HG03139 (cell line): ENCODE data around the gene COL4A1.

Experiments
- ATAC-seq: cut with Tn5 transposase; IDR thresholded peaks from one replicate; pipeline ENCODE4 v1.9.1; 2021; ENCODE audit not compliant: unreplicated experiment

COL4A1 gene

DNA sequence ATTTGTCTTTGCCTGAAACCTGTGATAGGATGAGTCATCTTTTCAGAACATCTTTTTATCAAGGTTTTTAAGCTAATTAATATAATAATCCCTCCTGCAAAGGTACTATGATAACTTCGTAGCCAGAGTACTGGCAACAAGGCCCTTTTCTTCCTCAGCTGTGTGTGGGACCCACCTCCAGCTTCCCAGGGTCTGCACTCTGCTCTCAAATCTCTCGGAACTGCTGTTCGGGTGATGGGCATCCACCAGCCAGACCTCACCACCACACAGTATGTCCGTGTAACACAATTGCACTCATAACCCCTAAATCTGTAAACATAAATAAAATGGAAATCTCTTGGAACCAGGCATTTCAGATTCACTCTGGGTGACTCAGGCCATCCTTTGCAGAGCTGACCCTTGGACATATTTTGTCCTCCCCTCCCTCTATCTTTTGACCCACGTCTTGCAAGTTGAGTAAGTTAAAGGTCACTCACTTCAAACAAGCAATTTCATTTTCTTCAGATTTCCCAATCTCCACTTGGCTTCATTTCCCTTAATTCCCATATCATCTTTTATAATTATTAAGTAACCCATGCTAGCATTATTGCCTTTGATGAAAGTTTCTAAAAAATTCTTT lies 29.5 kb downstream of the COL4A1 start:
- ATAC-seq, result no peak

DNA sequence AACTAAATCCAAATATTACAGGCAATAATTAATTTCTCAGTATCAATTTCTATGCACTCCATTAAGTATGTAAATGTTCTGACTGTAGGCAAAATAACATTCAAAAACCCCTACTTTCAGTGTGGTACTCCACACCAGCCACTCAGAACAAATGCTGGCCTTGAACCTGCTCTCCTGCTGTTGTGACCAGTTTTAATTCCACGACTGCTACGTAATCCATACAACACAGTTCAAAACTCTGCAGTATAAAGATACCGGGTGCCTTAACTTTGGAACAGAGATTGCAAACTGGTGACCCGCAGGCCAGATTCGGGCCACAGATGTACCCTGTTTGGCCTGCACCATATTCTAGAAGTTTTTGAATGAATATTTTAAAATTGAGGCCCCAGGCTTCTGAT lies 30.4 kb downstream of the COL4A1 start:
- no peak for ATAC-seq

DNA sequence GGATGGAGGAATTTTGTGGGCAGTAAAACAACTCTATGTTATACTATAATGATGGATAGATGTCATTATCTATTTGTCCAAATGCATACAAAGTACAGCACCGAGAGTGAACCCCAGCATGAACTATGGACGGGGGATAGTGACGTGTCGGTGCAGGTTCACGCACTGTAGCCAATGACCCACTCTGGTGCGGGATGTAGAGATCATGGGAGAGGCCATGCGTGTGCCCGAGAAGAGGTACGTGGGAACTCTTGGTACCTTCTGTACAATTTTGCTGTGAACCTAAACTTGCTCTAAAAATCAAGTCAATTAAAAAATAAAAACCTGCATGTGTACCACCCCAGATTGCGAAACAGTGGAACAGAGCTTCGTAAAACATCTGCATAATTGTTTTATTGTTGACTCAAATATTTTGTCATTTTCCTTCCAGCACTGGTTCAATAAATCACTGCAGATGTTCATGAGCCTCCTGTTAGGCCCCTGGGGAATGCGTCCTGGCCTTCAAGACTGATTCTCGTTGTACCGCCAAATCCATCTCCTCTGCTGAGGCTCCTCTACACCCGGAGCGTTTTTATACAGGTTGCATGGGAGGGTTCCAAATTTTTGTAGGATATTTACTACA lies 30.9 kb downstream of the COL4A1 start:
- no peak for ATAC-seq

DNA sequence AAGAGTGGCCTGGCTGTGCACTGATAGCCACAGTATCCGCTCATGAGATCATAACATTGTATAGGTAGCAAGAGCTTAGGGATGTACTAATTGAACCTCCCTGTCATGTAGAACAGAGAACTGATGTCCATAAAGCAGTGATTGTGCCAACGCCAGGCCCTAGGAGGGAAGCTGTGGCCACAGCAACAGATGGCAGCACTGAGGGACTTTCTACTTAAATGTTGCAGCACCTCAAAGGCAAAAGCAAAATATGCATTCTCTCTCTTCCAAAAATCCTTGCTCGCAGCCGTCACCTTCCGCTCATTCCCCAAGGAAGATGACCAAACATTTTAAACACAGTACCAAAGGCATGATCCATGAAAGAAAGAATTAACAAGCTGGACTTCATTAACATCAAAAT lies 32.3 kb downstream of the COL4A1 start:
- ATAC-seq, result no peak

DNA sequence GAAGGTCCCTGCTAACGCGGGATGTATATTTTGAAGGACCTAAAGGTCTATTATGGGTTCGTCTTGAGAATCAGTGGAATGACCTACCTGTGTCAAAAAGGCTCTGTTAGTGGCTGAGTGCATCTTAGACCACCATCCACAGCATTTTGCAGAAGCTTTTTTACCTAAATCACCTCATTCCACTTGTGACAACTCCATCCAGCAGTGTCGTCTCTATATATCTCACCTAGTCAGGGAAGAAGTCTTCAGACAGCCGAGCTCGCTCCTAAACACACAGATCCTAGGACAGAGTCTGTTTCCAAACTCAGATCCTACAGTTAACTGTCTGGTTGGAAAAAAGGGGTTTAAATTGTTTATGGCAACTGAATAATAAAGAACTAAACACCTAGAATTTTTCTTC lies 33.7 kb downstream of the COL4A1 start:
- no peak for ATAC-seq

DNA sequence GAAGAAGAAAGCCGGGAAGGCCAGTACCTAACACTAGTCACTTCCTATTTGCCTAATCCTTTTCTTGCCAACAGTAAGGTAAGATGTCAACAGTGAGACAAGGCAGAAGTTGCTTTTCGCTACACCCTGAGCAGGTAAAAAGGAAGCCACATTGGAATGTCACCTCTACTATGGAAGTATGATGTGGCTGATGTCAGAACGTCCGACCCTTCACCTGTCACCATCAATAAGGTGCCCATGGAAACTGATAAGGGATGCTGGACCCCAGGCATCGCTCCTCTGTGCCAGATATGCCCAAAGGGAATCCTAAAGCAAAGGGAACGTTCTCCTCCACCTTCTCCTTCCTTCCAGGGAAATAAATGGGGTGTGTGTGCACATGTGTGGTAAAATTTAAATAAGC lies 34.3 kb downstream of the COL4A1 start:
- ATAC-seq, result no peak

DNA sequence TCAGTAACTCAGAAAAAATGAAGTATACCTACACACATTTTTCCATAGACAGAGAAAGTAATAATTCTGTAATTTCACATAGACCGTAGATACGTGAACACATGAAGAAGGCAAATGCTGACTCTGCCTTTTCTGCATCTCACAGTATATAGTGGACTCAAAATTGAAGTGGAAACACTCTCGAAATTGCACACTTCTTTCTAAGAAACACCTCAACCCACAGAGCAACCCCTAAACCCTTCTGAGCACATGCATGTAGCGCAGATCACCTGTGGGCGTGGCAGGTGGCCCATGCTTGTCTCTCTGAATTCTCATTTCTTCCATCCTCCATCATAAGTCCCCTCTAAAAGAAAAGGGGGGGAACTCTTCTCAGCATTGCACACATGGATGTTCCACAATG lies 34.7 kb downstream of the COL4A1 start:
- no peak for ATAC-seq

DNA sequence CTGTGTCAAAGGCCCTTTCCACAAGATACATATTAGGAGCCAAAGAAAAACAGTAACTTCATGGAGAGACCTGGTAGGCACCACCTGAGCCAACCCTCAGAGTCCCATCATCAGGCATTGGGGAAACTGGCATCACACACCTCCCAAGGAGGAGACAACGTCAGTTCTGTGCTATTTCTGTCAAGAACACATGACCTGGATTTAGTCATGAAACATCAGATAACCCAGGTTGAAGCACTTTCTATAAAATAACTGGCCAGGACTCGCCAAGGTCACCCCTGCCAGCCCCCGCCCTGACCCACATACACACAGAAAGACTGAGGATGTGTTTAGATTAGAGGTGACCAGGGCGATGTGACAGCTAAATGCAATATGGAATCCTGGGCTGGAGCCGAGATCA lies 35.6 kb downstream of the COL4A1 start:
- no peak for ATAC-seq

DNA sequence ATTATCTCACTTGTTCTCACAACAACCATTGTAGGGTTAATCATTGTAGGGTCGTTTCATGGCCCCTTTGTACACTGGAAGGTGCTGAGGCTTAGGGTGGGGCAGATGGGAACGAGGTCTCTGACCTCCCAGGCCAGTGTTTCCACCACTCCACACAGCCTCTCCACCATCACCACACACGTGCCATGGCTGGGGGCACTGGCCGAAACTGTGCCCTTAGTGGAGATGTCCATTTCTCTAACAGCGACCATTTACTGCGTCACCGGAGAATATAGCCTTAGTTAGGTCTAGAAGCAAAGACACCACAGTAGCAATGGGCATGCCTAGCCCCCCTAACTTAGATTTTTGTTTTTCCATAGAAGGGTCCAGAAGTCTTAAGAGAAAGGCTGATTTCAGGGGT lies 36.5 kb downstream of the COL4A1 start:
- ATAC-seq, result no peak

DNA sequence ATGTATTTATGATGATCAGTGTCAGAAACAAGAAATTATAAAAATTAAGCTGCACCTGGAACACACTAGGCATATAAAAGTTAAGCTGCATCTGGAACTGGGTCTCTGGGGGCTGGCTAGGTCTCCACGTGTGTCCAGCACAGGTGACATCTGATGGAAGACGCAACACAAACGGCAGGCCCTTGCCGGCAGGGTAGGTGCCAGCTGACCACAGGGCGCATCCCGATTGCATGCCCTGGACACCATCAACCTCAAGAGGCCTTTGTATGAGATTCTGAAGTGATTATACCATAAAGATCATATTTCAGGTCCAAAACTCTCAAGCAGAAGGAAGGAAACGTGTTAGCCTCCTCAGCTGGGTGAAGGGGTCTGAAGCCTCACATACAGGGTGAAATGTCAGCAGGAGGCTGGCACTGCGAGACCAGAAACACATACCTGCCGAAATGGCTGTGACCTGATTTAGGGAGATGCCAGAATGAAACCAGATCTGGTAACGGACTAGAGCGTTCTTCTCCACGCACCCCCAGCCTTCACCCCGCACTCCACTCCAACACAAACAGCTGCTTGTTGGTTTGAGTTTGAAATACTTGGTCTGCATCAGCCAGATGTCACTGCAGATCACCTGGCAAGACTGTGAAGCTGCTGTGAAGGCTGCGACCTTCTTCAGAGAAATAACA lies 37.3 kb downstream of the COL4A1 start:
- no peak for ATAC-seq

DNA sequence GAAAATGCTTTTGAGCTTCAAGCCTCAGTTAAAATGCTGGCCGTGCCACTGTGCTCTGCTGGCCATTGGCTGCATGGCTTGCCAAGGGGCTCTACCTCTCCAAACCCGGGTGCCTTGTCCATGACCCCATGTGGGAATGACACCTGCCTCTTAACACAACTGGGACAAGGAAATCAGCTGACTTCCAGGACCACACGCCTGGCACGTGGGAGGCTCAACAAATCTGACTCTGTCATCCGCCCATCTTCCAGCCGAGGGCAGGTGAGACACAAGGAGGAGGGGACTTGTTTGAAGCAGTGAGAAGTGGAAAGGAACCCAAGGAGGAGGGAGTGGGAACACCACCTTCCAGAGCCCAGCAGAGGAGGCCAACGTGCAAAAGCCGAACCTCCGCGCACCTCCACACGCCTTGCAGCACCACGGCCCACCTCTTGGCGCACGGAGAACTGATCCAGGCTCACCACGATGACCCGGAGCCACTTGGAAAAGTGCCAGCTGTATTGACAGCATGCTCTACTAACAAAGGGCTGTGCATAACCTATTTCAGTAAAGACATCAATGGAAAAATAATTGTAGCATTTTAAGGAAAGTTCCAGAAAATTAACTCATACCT lies 38.3 kb downstream of the COL4A1 start:
- no peak for ATAC-seq

DNA sequence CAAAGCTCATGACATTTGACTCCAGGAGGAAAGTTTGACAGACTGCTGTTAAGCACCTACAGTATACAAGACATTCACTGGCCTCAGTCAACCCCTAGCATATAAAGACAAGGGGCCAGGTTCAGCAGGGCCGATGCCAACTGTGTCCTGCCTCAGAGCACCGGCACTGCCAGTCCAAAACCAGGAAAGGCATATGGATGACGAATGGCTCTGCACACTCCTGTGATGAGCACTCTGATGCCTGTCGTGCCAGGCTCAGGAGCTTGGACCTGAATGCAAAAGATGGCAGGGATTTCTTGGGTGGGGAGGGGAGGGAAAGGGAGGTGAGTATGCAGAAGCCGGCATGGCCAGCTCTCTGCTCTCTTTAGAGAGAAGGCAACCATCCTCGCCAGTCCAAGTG lies 38.9 kb downstream of the COL4A1 start:
- ATAC-seq, result no peak

DNA sequence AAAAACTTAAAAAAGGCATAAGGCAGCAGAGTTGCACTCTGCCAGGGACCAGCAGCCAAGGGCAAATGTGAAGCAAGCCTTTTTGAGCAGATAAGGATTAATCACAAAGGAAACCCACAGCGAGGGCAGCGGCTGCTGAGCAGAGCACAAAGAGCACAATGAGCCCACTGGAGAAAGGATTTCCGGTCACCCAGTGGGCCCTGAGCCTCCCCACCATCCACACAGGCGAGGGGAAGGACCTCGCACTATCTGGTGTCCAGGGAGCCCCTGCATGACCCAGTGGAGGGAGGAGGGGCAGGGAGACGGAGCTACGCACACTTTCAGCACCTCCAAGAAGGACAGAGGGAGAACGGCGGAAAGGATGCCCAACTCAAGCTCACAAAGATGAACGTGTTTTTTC lies 40.0 kb downstream of the COL4A1 start:
- ATAC-seq, result no peak

DNA sequence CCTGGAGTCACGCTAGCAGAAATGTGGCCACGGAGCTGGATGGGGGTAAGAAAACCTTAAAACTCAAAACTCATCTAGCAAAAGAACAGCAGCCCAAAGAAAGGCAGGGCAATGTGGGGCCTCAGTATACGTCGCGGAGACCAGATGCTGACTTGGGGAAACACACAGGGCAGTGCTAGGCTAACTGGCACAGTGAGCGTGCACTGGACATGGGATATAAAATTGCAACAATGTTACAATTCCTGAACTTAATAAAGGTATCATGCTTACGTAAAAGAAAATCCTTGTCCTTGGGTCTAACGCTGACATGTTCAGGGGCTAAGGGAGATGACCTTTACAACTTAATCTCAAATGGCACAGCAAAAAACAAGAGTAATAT lies 40.5 kb downstream of the COL4A1 start:
- ATAC-seq, result no peak

DNA sequence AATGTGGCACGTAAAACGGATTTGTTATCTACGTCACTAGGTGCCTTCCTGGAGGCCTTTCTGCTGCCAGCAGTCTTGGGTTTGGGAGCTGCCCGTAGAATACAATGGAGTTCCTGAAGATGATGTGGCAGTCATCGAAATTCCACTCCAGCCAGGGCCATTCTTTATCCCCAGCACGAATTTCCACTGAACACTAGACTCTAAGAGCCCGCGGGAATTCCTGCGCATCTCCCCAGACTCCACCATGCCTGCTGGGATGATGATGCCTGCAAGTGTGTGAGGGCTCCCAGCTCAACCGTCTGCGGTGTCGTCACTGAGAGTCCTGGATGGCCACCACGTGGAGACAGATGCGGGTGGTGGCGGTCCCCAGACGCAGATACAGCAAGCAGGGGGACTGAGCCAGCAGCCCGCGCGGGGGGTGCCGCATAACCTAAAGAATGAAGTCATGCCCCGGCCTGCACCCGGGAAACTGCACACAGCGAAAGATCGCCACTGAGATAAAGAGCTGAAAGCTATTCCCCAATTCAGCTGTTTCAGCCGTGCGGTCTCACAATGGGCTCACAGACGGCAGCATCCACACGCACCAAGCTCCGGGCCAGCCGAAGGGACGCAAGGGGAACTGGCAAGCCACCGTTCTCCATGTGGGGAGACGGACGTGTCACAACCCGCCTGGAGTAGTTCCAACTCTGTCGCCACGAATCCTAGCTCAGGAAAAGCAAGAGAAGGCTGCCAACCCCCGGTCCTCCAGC lies 41.1 kb downstream of the COL4A1 start:
- no peak for ATAC-seq

DNA sequence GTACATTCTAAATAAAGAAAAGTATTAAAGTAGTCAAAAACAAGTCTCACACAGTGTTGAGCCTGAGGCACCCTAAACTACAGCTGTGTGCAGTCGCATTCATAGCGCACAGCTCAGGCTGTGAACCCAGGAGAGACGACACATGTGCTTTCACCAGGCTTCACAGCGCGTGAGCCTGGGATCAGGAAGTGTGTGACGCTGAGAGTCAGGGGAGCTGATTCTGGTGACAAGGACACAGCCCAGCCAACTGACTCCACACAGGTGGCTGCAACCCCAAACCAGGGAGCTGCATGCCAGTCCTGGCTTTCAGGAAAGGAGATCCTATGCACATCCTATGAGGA lies 41.6 kb downstream of the COL4A1 start:
- no peak for ATAC-seq

DNA sequence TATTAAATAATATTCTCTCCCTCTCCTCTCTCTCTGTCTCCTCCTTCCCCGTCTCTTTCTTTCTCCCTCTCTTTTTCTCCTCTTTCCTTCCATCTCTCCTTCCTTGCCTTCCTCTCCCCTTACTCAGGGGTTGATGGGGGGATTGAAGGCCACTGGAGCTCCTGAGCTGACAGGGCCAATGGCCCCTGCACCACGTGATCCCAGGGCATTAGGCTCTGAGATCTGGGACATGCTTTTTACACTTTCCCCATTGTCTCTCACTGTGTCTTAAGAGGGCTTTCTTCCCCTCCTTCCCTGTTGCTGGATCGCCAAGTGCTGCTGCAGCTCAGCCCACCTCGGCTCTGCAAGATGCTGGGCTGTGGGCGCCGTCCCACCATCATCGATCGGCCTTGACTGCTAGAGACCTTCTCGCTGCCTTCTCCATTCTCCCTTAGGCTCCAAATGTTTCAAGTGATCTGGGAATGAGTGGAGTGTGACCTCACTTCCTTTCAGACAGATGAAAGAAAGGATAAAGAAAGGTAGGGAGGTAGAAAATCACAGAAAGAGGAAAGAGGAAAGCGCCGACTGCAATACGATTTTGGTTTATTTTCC lies 42.2 kb downstream of the COL4A1 start:
- ATAC-seq, result no peak

DNA sequence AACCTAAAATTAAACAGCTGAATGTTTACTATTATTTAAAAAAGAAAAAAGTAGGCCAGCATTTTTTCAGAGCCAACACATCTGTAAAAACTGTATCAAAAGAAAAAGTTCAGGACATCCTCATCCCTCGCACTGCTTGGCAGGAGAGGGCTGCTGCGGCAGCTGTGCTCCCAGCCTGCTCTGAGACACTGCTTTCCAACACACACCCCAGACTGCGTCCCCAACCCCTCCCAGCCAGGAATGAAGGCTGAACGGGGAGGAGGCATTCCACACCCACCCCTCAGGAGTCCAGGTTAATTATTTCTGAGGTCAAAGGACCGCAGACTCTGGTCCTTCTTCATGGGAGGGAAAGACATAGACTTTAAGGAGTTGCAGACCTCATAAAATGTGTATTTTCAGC lies 43.1 kb downstream of the COL4A1 start:
- no peak for ATAC-seq

DNA sequence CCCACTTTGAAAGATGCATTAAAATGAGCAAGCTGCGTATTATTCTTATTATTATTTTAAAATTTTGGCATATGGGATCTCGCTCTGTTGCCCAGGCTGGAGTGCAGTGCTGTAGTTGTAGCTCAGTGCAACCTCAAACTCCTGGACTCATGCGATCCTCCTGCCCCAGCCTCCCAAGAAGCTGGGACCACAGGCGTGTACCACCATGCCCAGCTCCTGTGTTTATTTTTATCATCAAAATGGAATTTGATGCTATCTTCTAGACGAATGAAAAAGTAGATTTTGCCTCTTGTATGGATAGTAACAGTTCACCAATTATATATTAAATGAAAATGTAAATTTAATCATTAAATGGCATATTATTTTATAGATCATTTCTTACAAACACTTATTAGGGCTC lies 43.6 kb downstream of the COL4A1 start:
- no peak for ATAC-seq

DNA sequence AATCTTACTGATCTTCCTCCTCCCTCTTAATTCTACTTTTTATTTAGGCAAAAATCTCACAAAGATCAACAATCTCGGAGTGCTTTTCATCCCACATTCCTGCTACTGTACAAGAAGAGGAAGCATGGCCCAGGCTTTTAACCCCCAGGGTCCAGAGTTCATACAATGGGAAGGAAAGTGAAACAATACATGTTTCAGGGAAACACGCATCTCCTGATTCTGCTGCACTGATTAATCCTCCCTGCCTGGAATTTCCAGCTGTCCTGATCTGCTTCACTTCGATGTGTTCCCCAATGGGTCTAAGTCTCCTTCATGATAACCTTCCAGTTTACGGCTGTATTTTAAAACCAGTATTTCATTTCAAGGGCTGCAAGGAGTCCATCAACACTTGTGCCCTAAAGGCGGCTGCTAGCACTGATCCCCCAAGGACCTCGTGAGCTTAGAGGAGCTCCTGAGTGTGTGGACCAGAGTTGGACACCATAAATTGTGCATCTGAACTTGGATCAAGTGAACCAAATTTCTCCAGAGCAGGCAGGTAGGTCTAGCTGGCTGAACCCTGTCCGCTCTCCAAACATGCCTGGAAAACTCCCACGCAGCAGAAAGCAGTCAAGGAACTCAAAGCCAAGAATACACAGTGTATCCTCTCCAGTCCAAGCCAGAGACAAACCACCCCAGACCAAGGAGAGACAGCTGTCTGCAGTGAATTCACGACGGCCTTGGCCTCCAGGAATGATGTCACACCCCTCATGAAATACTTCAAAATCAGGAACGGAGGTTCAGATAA lies 44.3 kb downstream of the COL4A1 start:
- ATAC-seq, result no peak

DNA sequence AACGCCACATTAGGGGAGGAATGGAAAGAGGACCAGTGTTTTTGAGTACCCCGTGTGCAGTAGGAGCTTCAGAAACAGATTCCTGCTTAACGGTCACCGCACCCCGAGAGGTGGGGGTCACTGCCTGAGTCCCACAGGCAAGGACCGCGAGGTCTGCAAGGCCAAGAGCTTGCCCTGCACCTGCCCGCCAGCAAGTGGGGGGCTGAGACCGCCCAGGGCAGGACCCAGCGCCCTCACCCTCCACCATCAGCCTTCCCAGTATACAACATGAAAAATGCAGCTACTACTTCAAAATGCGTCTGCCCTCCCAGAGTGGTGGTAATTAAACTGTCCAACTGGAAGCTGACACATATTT lies 44.9 kb downstream of the COL4A1 start:
- no peak for ATAC-seq
